Measurements from ENCODE around the gene PGPEP1.
A peak's percentile ranks its signal among the peaks of the same experiment; 100 is the strongest.
"Not testable (repeated sequence)": the region's sequence is repeated elsewhere in the genome, so short reads cannot be mapped to it uniquely, and the experiment has no call there.

PGPEP1 gene

GRCh38 chr19:18354743-18355142, 14.3 kb downstream of the PGPEP1 start:
- H3K27ac ChIP-seq (ENCODE audit: low read length); H3K9me3 ChIP-seq (ENCODE audit: insufficient read depth, low read depth, low read length); H3K27me3 ChIP-seq (ENCODE audit: insufficient read depth, low read length); H3K9ac ChIP-seq (ENCODE audit: low read depth, low read length); H3K4me3 ChIP-seq (ENCODE audit: low read length); H3K4me1 ChIP-seq (ENCODE audit: insufficient read depth, low read length): not testable (repeated sequence)
- H3K36me3 ChIP-seq (ENCODE audit: insufficient read depth, low read depth, low read length): peaks cover 12% of the 10 kb centered on the region; the same call in 1 of the 2 replicates

GRCh38 chr19:18357041-18357440, 16.6 kb downstream of the PGPEP1 start:
- H3K9me3 ChIP-seq (ENCODE audit: insufficient read depth, low read depth, low read length): peaks cover 4% of the 10 kb centered on the region; the same call in 1 of the 2 replicates
- H3K27ac ChIP-seq (ENCODE audit: low read length): no peak overlapping the region
- peaks cover 17% of the 10 kb centered on the region; the same call in 1 of the 2 replicates for H3K36me3 ChIP-seq (ENCODE audit: insufficient read depth, low read depth, low read length)
- H3K4me1 ChIP-seq (ENCODE audit: insufficient read depth, low read length): no peaks in the 10 kb centered on the region
- H3K4me3 ChIP-seq (ENCODE audit: low read length): no peak overlapping the region
- H3K9ac ChIP-seq (ENCODE audit: low read depth, low read length): no peak overlapping the region
- H3K27me3 ChIP-seq (ENCODE audit: insufficient read depth, low read length): no peaks in the 10 kb centered on the region

- Histone ChIP-seq H3K27me3 (ENCODE audit: insufficient read depth, low read length) (no peaks in the 10 kb centered on the region), H3K27ac (ENCODE audit: low read length) (no peak overlapping the region)
Measured at GRCh38 chr19:18361646-18362045, 21.2 kb downstream of the PGPEP1 start.

GRCh38 chr19:18362934-18363542, 22.6 kb downstream of the PGPEP1 start:
- Histone ChIP-seq H3K4me3 (ENCODE audit: low read length) (no peak overlapping the region), H3K9me3 (ENCODE audit: insufficient read depth, low read depth, low read length) (no peaks in the 10 kb centered on the region), H3K27me3 (ENCODE audit: insufficient read depth, low read length) (no peaks in the 10 kb centered on the region), H3K36me3 (ENCODE audit: insufficient read depth, low read depth, low read length) (peaks cover 5% of the 10 kb centered on the region), H3K9ac (ENCODE audit: low read depth, low read length) (no peak overlapping the region), H3K27ac (ENCODE audit: low read length) (no peak overlapping the region), H3K4me1 (ENCODE audit: insufficient read depth, low read length) (peaks cover 8% of the 10 kb centered on the region)

More at GRCh38 chr19:18361646-18362045, 21.2 kb downstream of the PGPEP1 start:
- peaks cover 17% of the 10 kb centered on the region for H3K36me3 ChIP-seq (ENCODE audit: insufficient read depth, low read depth, low read length)
- H3K4me1 ChIP-seq (ENCODE audit: insufficient read depth, low read length): peaks cover 8% of the 10 kb centered on the region
- H3K9me3 ChIP-seq (ENCODE audit: insufficient read depth, low read depth, low read length): peaks cover 4% of the 10 kb centered on the region; the same call in 1 of the 2 replicates
- H3K4me3 ChIP-seq (ENCODE audit: low read length): no peak overlapping the region
- no peak overlapping the region for H3K9ac ChIP-seq (ENCODE audit: low read depth, low read length)

GRCh38 chr19:18363787-18364186, 23.4 kb downstream of the PGPEP1 start:
- H3K36me3 ChIP-seq (ENCODE audit: insufficient read depth, low read depth, low read length): peaks cover 5% of the 10 kb centered on the region
- no peaks in the 10 kb centered on the region for H3K27me3 ChIP-seq (ENCODE audit: insufficient read depth, low read length)
- H3K9me3 ChIP-seq (ENCODE audit: insufficient read depth, low read depth, low read length): no peaks in the 10 kb centered on the region
- H3K9ac ChIP-seq (ENCODE audit: low read depth, low read length): no peak overlapping the region
- peaks cover 8% of the 10 kb centered on the region for H3K4me1 ChIP-seq (ENCODE audit: insufficient read depth, low read length)
- H3K4me3 ChIP-seq (ENCODE audit: low read length): no peak overlapping the region
- no peak overlapping the region for H3K27ac ChIP-seq (ENCODE audit: low read length)

- not testable (repeated sequence) for H3K4me3 ChIP-seq (ENCODE audit: low read length); H3K36me3 ChIP-seq (ENCODE audit: insufficient read depth, low read depth, low read length); H3K27me3 ChIP-seq (ENCODE audit: insufficient read depth, low read length); H3K4me1 ChIP-seq (ENCODE audit: insufficient read depth, low read length); H3K9me3 ChIP-seq (ENCODE audit: insufficient read depth, low read depth, low read length)
- Histone ChIP-seq H3K27ac (ENCODE audit: low read length) (peak overlapping the region; percentile 97), H3K9ac (ENCODE audit: low read depth, low read length) (peak overlapping the region; percentile 73; the same call in 1 of the 2 replicates)
Measured at GRCh38 chr19:18364277-18364825, 24.0 kb downstream of the PGPEP1 start.

GRCh38 chr19:18364826-18365528, 24.6 kb downstream of the PGPEP1 start:
- Histone ChIP-seq H3K4me1 (ENCODE audit: insufficient read depth, low read length) (peaks cover 10% of the 10 kb centered on the region), H3K27ac (ENCODE audit: low read length) (peak overlapping the region; percentile 97), H3K27me3 (ENCODE audit: insufficient read depth, low read length) (no peaks in the 10 kb centered on the region), H3K9ac (ENCODE audit: low read depth, low read length) (peak overlapping the region; percentile 73), H3K9me3 (ENCODE audit: insufficient read depth, low read depth, low read length) (no peaks in the 10 kb centered on the region), H3K36me3 (ENCODE audit: insufficient read depth, low read depth, low read length) (peaks cover 5% of the 10 kb centered on the region; the same call in 1 of the 2 replicates), H3K4me3 (ENCODE audit: low read length) (peak overlapping the region; percentile 32; the same call in 1 of the 2 replicates)

- H3K27ac ChIP-seq (ENCODE audit: low read length): no peak overlapping the region
- H3K36me3 ChIP-seq (ENCODE audit: insufficient read depth, low read depth, low read length): peaks cover 5% of the 10 kb centered on the region; the same call in 1 of the 2 replicates
- H3K4me1 ChIP-seq (ENCODE audit: insufficient read depth, low read length): peaks cover 10% of the 10 kb centered on the region
- H3K27me3 ChIP-seq (ENCODE audit: insufficient read depth, low read length): no peaks in the 10 kb centered on the region
- no peak overlapping the region for H3K4me3 ChIP-seq (ENCODE audit: low read length)
- peak overlapping the region; percentile 73; the same call in 1 of the 2 replicates for H3K9ac ChIP-seq (ENCODE audit: low read depth, low read length)
- H3K9me3 ChIP-seq (ENCODE audit: insufficient read depth, low read depth, low read length): no peaks in the 10 kb centered on the region
Measured at GRCh38 chr19:18366021-18366435, 25.6 kb downstream of the PGPEP1 start.

- Histone ChIP-seq H3K9ac (ENCODE audit: low read depth, low read length) (no peak overlapping the region), H3K9me3 (ENCODE audit: insufficient read depth, low read depth, low read length) (no peaks in the 10 kb centered on the region), H3K36me3 (ENCODE audit: insufficient read depth, low read depth, low read length) (no peaks in the 10 kb centered on the region), H3K4me3 (ENCODE audit: low read length) (no peak overlapping the region), H3K27ac (ENCODE audit: low read length) (no peak overlapping the region), H3K27me3 (ENCODE audit: insufficient read depth, low read length) (no peaks in the 10 kb centered on the region), H3K4me1 (ENCODE audit: insufficient read depth, low read length) (peaks cover 13% of the 10 kb centered on the region)
Measured at GRCh38 chr19:18368504-18369222, 28.3 kb downstream of the PGPEP1 start.

- H3K9me3 ChIP-seq (ENCODE audit: insufficient read depth, low read depth, low read length): no peaks in the 10 kb centered on the region
- H3K27me3 ChIP-seq (ENCODE audit: insufficient read depth, low read length): no peaks in the 10 kb centered on the region
- H3K27ac ChIP-seq (ENCODE audit: low read length): peak overlapping the region; percentile 82
- peak overlapping the region; percentile 61; the same call in 1 of the 2 replicates for H3K9ac ChIP-seq (ENCODE audit: low read depth, low read length)
- peaks cover 17% of the 10 kb centered on the region; the same call in 1 of the 2 replicates for H3K4me1 ChIP-seq (ENCODE audit: insufficient read depth, low read length)
- H3K36me3 ChIP-seq (ENCODE audit: insufficient read depth, low read depth, low read length): no peaks in the 10 kb centered on the region
- H3K4me3 ChIP-seq (ENCODE audit: low read length): no peak overlapping the region
Measured at GRCh38 chr19:18373407-18373891, 33.1 kb downstream of the PGPEP1 start.

- Histone ChIP-seq H3K27me3 (ENCODE audit: insufficient read depth, low read length) (no peaks in the 10 kb centered on the region), H3K9ac (ENCODE audit: low read depth, low read length) (peak overlapping the region; percentile 61; the same call in 1 of the 2 replicates), H3K27ac (ENCODE audit: low read length) (peak overlapping the region; percentile 82), H3K36me3 (ENCODE audit: insufficient read depth, low read depth, low read length) (no peaks in the 10 kb centered on the region), H3K9me3 (ENCODE audit: insufficient read depth, low read depth, low read length) (no peaks in the 10 kb centered on the region), H3K4me3 (ENCODE audit: low read length) (no peak overlapping the region), H3K4me1 (ENCODE audit: insufficient read depth, low read length) (peaks cover 17% of the 10 kb centered on the region; the same call in 1 of the 2 replicates)
Measured at GRCh38 chr19:18373892-18374629, 33.7 kb downstream of the PGPEP1 start.

Data from iPS-20b (cell line).